ENCODE data around the gene FRMPD4. TPM values are rescaled to one million over a fixed set of nuclear protein-coding genes. Genes with fewer than 3 reads are reported as not detected.

The FRMPD4 gene
- total RNA-seq, 1 donor from 2014 or later, result under 0.01 TPM

GRCh38 chrX:12210196-12210815 lies 72.0 kb downstream of the FRMPD4 start:
- no peak for DNase-seq (ENCODE audit: low read depth, low spot score)

DNA sequence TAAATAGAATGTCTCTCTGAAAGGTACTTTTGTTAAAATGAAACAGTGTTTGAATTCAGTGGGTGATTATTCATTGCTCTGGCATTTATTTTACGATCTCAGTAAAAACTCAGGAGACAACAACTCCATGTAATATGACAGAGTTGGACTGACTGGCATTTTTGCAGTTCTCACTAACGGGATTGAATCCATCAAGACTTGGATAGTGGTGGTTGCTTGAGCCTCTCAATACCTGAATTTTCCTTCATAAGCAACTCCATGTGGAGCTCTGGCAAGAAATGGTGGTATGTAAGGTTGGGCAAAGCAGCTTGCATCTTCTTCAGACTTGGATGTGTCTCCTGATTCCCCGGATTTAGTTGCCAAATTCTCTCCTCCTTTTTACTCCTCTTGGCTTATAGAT lies 72.7 kb downstream of the FRMPD4 start:
- DNase-seq (ENCODE audit: low read depth, low spot score), result no peak

GRCh38 chrX:12223650-12224049 lies 85.4 kb downstream of the FRMPD4 start:
- no peak for DNase-seq (ENCODE audit: low read depth, low spot score)

DNA sequence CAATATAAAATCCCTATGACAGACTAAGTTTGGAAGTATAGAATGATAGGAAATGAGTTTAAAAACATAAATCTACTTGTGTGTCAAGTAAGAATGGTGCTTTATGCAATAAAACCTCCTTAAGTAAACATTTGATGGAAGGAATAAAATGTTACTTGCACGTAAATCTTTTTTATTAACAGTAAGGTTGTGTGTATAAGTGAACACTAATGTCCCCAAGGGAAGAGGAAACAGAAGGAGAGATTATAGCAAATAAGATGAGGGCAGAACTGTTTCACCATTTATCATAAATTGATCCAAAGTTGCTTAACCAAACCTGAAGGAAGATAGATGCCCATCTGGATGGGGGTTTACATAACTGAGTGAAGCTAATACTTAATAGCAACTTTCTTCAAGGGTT lies 86.8 kb downstream of the FRMPD4 start:
- no peak for DNase-seq (ENCODE audit: low read depth, low spot score)

DNA sequence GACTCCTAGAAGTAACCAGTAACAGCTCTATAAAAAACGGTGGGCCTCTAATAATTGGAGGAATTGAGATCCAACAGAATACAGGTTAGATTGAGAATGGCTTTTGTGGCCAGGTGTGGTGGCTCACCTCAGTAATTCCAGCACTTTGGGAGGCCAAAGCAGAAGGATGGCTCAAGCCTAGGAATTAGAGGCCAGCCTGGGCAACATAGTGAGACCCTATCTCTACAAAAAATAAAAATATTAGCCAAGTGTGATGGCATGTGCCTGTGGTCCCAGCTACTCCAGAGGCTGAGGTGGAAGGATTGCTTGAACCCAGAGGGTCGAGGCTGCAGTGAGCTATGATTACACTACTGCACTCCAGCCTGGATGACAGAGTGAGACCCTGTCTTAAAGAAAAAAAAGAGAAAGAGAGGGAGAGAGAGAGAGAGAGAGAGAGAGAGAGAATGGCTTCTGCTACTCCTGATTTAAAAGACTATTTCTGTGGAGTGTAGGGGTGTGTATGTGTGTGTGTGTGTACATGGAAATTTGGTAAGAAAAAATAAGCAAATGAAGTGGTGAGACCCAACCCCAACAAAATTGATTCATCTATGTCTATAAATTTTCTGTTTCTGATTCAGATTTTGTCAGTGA lies 89.3 kb downstream of the FRMPD4 start:
- DNase-seq (ENCODE audit: low read depth, low spot score), result no peak

DNA sequence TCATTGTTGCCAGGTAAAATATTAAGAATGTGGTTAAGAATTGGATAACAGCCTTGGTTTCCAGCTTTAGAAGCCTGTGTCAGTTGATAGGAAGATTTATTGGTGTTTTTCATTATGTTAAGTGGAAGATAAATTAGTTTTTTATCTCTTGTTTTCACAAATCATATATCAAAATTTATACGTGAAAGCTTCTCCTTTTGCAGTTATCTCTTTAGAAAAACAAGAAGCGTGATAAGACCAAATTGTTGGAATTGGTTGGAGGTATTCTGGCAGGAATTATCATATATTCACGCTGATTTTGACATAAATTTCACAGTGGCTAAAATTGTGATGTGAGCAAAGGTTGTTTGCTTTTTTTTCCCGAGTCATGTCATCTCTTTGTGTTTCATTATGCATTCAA lies 90.6 kb downstream of the FRMPD4 start:
- DNase-seq (ENCODE audit: low read depth, low spot score), result no peak

GRCh38 chrX:12229986-12230385 lies 91.7 kb downstream of the FRMPD4 start:
- DNase-seq (ENCODE audit: low read depth, low spot score), result no peak

DNA sequence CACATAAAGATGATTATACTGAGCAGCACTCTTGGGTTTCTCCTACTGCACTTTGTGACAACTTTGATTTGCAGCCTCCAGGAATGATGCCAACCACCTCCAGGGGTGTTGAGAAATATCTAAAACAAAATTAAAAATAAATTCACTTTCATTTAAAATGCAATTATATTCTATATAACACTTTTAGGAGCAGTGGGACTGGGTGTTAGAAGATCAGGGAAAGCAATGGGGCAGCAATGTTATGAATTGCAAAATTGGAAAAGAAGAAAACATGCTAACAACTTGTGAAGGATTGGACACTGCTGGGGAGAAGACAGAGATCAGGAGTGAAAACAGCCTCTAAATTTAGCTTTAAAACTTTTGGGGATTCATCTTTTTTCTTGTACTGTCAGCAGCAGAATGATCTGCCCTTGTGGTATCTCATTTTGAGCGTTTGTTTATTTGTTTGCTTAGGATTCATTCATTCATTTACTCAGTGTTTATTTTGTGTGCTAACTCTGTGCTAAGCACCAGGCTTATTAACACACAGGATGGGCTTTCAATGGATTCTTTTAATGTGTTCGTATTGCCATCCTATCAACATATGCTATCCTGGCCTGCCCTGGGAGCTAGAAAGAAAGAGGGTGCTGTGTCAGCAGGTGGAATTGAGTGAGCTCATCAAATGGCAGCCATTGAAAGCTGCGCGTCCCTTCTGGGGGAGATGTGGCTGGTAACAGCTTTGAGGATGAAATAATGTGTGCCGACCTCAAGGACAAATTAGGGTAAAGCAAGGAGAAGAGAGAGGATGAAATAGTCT lies 96.5 kb downstream of the FRMPD4 start:
- DNase-seq (ENCODE audit: low read depth, low spot score), result no peak

DNA sequence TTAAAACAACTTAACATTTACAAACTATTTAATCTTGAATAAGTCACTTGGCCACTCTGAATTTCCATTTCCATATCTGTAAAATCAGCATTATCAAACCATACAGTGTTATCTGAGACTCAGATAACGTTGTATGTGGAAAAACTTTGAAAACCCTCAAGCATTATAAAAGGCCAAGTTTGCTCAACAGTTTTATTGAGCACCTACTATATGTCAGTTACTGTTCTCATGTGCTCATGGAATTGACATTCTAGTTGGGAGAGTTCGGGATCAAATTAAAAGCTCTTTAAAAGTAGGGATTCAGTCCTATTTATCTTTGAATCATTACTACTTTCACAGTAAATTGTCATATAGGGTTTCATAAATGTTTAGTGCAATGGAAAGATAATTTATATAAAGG lies 97.9 kb downstream of the FRMPD4 start:
- DNase-seq (ENCODE audit: low read depth, low spot score), result no peak

- DNase-seq (ENCODE audit: low read depth, low spot score), result no peak
Observed at GRCh38 chrX:12237131-12237530, 98.9 kb downstream of the FRMPD4 start.

DNA sequence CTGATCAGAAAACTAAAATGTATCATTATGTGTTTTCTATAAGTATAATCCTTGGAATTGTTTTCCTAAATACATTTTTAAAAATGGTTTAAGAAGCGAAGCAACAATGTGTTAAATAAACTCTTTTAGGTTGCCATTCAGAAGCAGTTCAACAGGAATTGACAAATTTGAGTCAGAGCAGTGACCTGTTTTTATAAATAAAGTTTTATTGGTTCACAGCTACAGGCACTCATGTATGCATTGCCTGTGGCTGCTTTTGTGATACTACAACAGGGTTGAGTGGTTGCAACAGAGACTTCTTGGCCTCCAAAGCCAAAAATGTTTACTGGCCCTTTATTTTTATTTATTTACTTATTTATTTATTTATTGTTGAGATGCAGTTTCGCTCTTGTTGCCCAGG lies 99.5 kb downstream of the FRMPD4 start:
- DNase-seq (ENCODE audit: low read depth, low spot score), result no peak

DNA sequence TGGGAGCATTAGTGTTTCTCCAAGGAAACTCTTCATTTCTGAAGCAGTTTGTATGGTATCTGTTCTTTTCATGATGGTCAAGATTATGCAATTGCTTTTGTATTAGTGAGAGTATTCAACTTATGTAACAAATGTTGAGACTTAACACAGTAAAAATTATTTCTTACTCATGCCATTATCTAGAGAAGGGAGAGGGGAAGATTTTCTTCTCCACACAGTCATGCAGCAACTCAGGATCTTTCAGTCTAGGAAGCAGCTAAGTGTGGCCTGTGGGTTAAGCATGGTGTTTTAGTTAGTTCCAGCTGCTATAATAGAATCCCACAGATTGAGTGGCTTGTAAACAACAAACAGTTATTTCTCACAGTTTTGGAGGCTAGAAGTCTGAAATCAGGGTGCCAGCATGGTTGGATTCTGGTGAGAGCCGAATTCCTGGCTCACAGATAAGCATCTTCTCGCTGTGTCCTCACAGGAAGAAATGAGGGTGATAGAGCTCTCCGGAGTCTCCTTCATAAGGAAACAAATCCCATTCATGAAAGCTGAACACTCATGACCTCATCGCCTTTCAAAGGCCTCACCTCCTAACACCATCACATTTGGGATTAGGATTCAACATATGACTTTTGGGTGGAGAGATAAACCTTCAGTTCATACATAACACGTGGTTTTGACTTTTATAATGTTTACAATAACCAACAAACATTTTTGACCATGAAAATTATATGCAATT lies 101.2 kb downstream of the FRMPD4 start:
- no peak for DNase-seq (ENCODE audit: low read depth, low spot score)

DNA sequence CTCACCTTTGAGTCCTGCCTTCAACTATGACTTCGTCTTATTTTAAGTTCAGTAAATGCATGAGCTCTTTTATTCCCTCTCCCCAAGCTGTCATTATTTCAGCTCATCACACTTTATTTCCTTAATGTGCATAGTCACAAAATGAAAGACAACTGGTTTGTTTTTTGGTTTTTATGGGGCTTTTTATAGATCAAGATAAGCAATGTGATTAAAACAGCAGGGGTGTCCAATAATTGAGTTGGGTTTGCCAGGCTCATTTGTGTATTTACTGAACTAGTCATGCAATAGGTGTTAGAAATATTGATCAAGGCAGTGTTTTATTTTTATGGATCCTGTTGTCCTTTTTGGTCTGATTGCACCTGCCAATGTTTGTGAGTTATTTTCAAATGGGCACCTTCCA lies 102.2 kb downstream of the FRMPD4 start:
- DNase-seq (ENCODE audit: low read depth, low spot score), result no peak

GRCh38 chrX:12241026-12241425 lies 102.8 kb downstream of the FRMPD4 start:
- DNase-seq (ENCODE audit: low read depth, low spot score), result no peak

GRCh38 chrX:12245650-12246645 lies 107.7 kb downstream of the FRMPD4 start:
- no peak for DNase-seq (ENCODE audit: low read depth, low spot score)

- no peak for DNase-seq (ENCODE audit: low read depth, low spot score)
Observed at GRCh38 chrX:12249997-12250396, 111.7 kb downstream of the FRMPD4 start.

GRCh38 chrX:12263211-12263610 lies 124.9 kb downstream of the FRMPD4 start:
- DNase-seq (ENCODE audit: low read depth, low spot score), result no peak

- DNase-seq (ENCODE audit: low read depth, low spot score), result no peak
Observed at GRCh38 chrX:12269484-12269883, 131.2 kb downstream of the FRMPD4 start.

DNA sequence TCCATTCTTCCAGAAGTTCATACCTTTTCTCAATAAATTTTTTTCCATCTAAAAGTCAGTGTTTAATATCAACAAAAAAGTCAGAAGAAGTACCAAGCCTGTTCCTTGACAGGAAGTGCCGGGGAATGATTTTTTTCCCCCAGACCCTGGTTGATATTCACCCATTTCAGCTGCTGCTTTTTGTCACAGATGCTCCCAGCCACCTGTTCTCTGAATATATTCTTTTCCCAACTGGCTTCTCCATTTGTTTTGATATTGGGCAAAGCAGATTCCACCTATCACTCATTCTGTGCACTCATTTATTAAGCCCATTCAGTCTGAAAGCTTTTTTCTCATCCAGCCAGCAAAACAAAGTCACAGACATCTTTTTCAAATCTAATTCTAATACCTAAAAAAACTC lies 139.9 kb downstream of the FRMPD4 start:
- DNase-seq (ENCODE audit: low read depth, low spot score), result no peak

DNA sequence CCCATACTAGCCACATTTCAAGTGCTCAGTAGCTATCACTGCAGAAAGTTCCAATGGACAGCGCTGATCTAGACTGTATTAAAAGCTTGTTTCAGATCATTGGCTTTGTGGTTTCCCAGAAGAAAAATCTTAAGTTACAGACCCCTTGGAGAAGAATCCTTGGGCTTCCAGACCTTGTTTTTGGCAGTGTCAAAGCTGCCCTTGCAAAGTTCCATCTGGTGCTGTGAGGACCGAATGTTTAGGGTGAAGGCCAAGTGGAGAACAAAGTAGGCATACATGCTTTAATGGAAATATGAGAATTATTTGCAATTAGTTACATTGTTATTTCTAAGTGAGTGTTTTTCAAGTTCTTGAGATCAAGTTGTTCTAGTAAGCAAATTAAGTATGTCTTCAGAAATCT lies 144.7 kb downstream of the FRMPD4 start:
- DNase-seq (ENCODE audit: low read depth, low spot score), result no peak
